Adrenal gland (tissue), 5 donors: ENCODE data around the gene OGFOD2.

Experiments used
- CTCF ChIP-seq, 6 experiments: fragments of 450-650 bp in 4 of 6; fragments of 200-600 bp in 2 of 6; sonication (generic) in 1 of 6; IDR thresholded peaks; 1 replicate in 5 of 6; 2 replicates in 1 of 6; pipeline versions ENCODE4 v1.5.1 to v1.8.0; 2016 to 2021; ENCODE audit warnings: antibody characterized with exemption in 6 of 6, mild to moderate bottlenecking in 2 of 6, moderate library complexity in 1 of 6
- POLR2A ChIP-seq, 2 donors: fragments of 450-650 bp; IDR thresholded peaks; one replicate each; pipeline ENCODE4 v1.6.1; 2017; ENCODE audit warnings: antibody characterized with exemption in 2 of 2, mild to moderate bottlenecking in 2 of 2, moderate library complexity in 1 of 2
- donor health status: DM: no; HTN: no; CAD: no.

GRCh38 chr12:122981587-122982476 lies 6.8 kb downstream of the OGFOD2 start:
- TF ChIP-seq CTCF (IDR thresholded peaks at IDR 0.05) (no peak), POLR2A (IDR thresholded peaks at IDR 0.05) (no peak)
